GM18526 (cell line): Measurements from ENCODE around the gene SYT12.

ENCODE experiments used
- POLR2A ChIP-seq: IDR thresholded peaks from 3 replicates; pipeline ENCODE4 v1.6.1; 2011; ENCODE audit not compliant: insufficient read length; ENCODE audit errors: extremely low read depth

The SYT12 gene

DNA sequence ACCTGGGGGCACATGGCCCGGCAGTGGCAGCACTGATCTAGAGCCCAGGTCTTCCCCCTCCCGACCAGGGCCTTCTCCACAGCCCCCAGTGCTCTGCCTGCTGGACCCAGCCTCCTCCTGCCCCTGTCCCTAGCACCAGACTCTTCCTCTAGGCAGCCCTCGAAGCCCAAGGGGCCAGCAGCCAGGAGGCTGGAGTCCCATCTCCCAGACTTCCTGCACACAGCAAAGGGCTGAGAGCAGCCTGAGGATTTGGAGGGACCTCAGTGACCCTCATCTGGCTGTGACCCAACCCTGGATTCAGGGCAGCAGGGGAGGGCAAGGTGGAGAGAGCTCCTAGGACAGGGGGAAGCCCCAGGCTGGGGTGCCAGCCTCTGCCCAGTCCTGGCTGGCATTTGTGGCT, 36.7 kb downstream of the SYT12 start:
- no peak for TF ChIP-seq POLR2A

DNA sequence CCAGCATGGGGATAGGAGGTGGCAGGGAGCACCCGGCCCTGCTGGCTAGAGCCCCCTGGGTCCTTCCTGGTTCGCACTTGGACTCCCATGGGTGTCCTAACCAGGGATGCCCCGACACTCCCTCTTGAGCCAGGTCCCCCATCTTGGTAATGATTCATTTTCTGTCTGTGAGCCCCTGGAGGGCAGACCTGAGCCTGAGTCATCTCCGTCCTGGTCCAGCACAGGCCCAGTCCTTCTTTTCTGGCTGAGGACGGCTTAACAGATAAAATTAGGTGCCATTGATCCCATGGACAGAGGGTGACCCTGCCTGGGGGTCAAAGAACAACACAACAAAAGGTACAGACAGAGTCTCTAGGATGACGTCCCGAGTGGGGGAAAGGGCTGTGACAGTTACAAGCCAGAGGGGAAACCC, 37.2 kb downstream of the SYT12 start:
- no peak for TF ChIP-seq POLR2A

DNA sequence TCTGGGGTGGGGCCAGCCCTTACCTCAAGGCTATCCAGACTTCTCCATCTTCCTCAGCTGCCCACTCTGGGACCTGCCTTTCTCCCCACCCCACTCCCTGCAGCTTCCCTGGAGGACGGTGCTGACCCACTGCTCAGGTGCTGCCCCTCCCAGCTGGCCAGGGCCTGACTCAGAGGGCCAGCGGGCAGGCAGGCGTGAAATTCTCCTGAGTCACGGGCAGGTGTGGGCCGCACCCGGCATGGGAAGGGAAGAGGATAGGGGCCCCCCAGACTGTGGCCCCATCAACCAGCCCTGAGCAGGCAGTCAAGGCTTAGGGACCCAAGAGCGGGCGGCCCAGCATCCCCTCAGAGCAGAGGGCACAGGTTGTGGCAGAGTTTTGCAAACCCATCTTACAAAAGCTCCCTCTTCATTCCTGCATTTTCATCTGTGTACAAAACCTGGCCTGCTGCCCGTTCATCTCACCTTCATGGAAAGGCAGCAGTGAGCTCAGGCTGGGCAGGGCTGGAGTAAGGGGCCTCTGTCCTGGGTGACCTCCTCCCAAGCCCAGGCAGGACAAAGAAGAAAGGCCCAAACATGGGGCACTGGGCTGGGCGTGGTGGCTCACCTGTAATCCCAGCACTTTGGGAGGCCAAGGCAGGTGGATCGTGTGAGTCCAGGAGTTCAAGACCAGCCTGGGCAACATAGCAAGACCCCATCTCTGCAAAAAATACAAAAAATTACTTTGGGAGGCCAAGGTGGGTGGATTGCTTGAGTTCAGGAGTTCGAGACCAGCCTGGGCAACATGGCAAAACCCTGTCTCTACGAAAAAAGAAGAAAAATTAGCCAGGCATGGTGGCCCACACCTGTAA, 39.8 kb downstream of the SYT12 start:
- TF ChIP-seq POLR2A = no peak

DNA sequence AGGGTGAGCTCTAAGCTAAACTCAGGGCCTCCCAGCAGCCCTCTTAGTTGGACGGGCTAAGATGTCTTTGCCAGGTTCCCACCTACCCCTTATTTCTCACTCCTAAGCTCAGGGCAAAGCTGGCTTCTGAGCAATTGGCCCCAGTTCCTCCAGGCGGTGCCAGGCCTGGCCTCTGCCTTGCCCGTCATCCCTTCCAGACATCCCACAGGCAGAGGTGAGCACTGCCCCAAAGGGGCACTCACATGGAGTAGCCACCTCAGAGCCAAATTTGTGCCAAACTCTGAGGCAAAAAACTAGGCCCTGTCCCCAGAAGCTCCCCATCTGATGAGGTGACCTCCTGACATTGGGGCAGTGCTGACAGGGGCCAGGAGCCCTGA, 43.4 kb downstream of the SYT12 start:
- TF ChIP-seq POLR2A = no peak

DNA sequence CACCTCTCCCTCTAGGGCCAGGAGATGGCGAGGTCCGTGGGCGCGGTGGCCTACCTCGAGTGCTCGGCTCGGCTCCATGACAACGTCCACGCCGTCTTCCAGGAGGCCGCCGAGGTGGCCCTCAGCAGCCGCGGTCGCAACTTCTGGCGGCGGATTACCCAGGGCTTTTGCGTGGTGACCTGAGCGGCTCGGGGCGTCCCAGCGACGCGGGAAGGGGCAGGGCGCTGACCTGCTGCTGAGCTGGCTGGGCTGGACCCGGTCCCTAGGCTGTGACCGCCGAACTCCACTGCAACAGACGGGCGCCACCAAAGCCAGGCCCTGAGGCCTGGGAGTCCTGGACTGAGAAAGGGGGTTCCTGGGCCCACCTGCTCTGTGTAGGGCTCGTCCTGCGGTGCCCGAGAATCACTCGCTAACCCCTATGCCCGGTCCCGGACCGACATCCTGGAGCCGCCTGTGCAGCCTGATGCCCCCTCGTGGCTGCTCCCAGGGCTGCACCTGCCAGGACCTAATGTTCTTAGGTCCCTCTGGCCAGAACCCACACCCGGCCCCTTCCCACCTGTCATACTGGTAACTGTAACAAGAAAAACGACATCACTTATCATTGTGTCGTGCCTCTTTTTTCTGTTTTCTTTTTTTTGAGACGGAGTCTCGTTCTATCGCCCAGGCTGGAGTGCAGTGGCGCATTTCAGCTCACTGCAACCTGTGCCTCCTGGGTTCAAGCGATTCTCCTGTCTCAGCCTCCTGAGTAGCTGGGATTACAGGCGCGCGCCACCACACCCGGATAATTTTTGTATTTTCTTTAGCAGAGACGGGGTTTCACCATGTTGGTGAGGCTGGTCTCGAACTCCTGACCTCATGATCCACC, 48.7 kb downstream of the SYT12 start:
- no peak for TF ChIP-seq POLR2A

DNA sequence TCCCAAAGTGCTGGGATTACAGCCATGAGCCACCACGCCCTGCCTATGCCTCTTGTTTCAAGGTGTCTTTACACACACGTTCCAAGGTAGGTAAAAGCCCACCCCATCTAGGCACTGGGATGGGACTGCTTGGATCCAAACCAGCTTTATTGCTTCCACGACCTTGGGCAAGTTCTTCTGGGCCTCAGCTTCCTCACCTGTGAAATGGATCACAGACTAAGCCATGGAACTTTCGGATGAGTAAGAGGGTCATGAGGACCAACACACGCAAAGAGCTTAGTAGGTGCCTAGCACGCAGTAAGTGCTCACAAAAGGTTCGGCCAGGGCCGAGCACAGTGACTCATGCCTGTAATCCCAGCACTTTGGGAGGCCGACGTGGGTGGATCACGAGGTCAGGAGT, 49.4 kb downstream of the SYT12 start:
- no peak for TF ChIP-seq POLR2A

DNA sequence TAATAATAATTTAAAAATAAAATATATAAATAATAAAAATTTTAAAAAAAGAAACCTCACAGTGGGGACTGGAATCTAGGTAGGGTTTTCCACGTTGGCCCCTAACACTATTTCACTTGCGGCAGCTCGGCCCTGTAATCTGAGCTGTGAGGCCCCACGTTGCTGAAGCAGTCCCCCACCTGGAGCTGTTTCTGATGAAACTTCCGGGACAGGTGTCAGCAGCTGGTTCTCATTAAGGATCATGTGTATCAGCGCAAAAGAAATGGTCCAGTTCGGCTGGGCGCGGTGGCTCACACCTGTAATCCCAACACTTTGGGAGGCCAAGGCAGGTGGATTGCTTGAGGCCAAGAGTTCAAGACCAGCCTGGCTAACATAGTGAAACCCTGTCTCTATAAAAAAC, 51.0 kb downstream of the SYT12 start:
- TF ChIP-seq POLR2A = no peak

DNA sequence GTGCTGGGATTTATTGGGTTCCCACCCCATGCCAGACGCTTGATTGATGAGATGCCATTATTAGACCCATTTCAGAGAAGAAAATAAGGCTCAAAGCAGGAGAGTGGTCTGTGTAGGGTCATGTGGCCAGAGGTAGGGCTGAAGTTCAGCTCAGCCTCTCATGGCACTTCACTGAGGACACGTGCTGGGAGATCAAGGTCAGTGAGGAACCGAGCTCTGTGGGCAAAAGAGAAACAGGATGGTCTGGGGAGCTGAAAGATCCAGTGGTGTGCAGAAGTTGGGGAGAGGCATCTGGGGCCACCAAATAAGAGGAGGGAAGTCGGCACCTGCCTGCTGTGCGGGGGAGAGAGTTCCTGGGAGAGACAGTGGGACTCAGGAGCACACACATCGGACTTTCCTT, 53.3 kb downstream of the SYT12 start:
- TF ChIP-seq POLR2A = no peak

DNA sequence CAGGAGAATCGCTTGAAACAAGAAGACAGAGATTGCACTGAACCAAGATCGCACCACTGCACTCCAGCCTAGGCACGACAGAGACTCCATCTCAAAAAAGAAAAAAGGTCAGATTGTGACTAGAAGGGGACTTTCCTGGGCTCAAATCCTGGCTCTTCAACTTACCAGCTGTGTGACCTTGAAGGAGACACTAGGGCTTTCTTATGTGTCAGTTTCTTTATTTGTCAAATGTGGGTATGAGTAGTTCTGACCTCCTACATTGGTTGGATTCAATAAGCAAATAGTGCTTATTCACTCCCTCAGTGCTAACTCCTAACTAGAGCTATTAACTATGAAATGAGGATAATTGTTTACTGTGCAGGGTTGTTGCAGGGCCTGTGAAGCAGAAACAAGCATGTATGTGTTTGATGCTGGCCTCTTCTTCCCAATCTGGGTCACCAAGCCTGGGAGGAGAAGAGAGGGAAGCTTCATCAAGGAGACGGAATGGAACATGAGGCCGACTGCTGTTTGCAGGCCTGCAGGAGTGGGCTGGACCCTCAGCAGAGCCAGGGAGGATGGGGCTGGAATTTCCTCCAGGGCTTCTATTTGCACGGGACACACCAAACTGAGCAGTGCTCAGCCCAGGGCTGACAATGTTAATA, 56.3 kb downstream of the SYT12 start:
- TF ChIP-seq POLR2A = no peak

DNA sequence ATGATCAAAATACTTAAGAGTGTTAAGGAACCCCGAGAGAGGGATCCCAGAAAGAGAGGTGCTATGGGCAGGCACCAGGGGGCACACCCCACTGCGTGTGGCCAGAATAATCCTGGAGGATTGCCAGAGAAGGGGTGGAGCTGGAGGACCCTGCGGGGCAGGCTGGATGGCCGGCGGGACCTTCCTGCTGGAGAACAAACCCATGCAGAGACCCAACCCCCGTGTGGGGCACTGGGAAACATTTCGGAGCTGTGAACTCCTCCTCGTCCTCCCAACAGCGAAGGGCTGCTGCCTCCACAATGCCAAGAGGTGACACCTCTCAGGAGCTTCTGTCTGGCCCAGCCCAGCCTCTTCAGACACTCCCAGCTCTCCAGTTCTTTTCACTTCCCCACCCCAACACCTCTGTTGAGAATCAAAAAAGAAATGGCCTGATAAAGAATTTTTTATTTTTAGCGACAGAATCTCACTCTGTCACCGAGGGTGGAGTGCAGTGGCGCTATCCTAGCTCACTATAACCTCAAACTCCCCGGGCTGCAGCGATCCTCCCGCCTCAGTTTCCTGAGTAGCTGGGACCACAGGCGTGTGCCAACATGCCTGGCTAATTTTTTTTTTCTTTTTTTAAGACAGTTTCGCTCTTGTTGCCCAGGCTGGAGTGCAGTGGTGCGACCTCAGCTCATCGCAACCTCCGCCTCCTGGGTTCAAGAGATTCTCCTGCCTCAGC, 59.3 kb downstream of the SYT12 start:
- no peak for TF ChIP-seq POLR2A

DNA sequence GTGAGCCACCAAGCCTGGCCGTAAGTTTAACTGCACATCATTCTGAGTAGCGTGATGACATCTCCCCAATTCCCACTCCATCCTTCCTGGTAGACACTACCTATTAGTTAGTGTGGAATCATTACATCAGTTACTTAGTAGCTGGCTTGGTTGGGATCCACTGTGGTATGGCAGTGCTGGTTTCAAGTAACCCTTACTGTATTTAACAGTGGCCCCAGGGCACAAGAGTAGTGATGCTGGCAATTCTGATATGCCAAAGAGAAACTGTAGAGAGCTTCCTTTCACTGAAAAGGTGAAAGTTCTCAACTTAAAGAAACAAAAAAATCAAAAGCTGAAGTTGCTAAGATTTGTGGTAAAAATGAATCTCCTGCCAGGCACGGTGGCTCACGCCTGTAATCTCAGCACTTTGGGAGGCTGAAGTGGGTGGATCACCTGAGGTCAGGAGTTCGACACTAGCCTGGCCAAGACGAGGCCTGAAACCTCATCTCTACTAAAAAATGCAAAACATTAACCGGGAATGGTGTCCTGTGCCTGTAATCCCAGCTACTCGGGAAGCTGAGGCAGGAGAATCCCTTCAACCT, 60.9 kb downstream of the SYT12 start:
- TF ChIP-seq POLR2A = no peak

DNA sequence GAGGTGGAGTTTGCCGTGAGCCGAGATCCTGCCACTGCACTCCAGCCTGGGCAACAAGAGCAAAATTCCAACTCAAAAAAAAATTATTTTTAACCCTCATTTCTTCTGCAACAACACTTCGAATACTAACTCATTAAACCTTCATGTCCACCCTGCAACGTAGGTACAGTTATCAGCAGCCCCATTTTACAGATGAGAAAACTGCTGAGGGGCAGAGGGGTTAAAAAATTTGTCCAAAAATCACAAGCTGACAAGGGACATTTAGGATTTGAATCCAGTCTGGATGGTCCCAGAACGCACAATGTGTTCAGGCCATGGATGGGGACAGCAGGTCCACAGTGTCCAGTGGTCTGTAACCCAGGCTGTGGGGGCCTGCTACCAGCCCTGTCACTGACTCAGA, 62.7 kb downstream of the SYT12 start:
- no peak for TF ChIP-seq POLR2A

DNA sequence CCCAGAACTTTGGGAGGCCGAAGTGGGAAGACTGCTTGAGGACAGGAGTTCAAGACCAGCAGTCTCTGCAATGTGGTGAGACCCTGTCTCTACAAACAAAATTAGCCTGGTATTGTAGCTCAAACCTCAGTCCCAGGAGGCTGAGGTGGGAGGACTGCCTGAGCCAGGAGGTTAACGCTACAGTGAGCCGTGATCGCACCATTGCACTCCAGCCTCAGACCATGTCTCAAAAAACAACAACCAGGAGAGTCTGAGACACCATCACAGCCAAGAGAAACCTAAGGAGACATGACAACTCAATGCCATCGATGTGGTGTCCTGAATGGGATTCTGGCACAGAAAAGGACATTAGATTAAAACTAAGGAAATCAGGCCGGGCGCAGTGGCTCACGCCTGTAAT, 67.8 kb downstream of the SYT12 start:
- TF ChIP-seq POLR2A = no peak

DNA sequence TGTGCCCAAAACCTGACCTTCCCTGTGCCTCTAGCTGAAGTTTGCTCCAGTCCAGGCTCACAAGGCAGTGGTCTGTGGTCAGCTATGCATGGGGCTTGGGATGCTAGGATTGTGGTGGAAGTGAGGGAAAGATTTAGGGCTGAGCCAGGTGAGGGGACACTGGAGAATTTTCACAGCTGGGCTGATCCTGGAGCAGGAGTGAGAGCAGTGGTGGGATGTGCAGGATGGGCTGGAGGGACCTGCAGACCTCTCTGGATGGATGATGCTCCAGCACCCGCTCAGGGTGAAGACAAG, 72.2 kb downstream of the SYT12 start:
- TF ChIP-seq POLR2A = no peak

DNA sequence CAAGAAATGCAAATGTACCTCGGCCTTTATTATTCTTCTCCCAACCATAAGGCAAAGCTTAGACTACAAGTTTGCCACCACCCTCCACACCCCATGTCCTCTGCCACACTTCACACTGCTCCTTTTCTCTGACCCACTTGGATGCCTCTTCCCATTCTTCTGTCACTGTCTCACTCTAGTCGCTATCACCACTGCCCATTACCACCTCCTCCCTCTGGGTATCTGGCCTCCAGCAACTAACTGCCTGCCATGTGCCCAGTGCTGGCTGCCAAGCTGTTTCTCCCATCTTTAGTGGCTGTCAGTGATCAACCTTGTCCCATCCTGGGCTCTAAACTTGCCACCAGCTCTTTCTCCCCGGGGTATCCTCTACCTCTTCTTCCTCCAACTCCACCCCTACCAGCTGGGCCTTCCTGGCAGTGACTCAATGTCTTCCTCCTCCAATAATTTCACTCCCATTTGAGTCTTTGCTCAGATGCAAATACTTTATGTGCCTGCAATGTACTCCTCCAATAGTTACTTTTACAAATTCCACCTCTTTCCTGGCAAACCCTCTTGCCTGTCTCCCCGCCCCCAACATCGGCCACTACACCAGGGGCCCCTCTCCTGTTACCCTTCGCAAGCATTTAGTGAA, 76.0 kb downstream of the SYT12 start:
- TF ChIP-seq POLR2A = no peak

DNA sequence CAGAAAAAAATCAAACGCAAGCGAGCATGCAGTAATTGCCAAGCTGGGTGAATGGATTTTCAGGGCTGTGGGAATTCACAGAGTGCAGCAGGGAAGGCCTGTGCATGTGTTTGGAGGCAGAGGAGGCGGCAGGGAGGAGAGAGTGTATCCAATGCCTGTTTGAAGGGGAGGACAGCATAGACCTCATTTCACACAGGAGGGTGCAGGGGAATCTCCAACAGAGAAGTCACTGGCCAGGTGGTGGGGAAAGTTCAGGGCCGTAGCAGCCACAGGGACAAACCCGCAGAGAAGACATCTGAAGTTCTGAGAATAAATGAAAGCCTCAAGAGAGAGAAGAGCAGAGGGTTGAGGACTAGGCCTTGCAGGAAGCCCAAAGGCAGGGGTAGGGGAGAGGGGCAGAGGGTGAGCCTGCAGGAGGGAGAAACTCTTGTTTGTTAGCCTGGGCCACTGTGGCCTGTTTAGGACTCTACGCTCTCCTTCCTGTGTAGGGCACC, 76.9 kb downstream of the SYT12 start:
- no peak for TF ChIP-seq POLR2A
